HG02884 (cell line): ENCODE data around the gene MFAP3L.

Experiments
- ATAC-seq: cut with Tn5 transposase; IDR thresholded peaks from one replicate; pipeline ENCODE4 v1.9.1; 2021; ENCODE audit warnings: mild to moderate bottlenecking, moderate library complexity; ENCODE audit not compliant: unreplicated experiment

Gene MFAP3L

GRCh38 chr4:169993531-169993930, 32.7 kb downstream of the MFAP3L start:
- no peak for ATAC-seq

GRCh38 chr4:169988252-169988651, 37.9 kb downstream of the MFAP3L start:
- no peak for ATAC-seq

DNA sequence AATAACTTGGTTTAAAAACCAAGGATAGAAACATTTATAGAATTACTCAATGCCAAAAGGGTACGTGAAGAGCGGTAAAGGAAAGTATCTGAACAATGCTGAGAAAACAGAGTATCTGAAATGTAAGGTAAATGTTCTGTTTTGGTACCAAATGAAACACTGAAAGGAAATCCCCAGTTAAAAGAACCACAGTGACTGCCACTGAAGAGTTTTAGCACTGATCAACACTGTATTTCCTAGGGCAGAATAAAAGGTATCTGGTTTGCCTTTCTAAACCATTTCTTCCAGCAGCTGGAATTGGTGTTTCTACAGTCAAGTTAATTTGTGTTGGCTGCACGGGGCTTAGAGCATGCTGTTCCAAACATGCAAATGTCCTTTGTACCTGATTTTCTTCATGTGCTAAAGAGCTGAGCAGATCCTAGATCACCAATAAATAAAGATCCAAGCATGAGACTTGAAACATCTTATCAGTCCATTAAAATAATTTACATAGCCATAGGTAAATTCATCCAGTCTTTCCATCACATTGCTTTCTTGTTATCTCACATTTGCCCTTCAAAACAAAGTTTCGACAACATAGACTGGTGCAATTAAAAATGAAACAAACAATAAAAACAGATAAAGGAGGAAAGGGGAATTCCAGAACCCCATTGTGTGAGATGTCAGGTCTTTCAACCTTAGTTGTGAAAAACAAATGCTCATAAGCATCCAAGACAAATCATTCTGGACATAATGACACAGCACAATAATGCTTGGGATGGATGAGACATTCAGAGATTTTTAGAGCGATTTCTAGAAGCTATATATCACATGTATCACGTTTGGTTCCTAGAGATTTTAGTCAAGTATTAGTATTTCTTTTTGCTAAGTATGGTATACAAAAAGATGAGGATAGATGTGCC, 38.6 kb downstream of the MFAP3L start:
- no peak for ATAC-seq

DNA sequence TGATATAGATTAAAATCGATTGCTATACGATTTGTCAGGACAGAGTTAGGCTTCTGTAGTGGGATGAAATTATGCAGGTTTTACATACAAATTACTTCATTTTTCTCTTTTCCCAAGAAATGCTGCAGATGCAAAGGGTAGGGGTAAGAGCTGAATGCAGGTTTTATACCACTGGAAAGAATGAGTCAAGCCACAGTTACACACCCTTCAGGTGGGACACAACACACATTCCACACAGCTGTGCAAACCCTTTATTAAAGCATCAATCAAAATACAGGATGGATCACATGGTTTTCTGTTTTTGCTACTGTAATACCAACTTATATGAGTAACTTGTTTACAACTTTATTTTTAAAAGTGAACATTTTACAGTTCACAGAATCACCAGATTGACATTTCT, 39.8 kb downstream of the MFAP3L start:
- no peak for ATAC-seq

DNA sequence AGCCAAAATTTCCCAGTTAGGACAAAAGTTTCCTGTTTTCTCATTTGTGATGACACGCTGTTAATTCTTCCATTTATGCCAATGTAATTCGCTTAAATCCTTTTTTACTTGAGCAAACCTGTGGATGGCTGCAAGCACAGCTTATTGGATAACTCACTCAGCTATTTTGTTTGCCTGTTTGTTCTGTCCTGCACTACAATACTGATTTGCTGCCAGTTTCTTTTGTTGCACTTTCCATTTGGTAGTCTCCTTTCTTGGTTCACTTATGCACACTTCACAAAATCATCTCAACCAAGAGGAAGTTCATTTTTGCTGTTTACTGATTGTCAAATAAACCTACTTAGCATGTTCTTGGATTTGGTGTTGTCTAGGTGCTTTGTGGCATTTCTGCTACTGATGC, 40.3 kb downstream of the MFAP3L start:
- no peak for ATAC-seq

- no peak for ATAC-seq
These were observed 41.5 kb downstream of the MFAP3L start for GRCh38 chr4:169984745-169985144.

GRCh38 chr4:169984173-169984572, 42.0 kb downstream of the MFAP3L start:
- no peak for ATAC-seq

DNA sequence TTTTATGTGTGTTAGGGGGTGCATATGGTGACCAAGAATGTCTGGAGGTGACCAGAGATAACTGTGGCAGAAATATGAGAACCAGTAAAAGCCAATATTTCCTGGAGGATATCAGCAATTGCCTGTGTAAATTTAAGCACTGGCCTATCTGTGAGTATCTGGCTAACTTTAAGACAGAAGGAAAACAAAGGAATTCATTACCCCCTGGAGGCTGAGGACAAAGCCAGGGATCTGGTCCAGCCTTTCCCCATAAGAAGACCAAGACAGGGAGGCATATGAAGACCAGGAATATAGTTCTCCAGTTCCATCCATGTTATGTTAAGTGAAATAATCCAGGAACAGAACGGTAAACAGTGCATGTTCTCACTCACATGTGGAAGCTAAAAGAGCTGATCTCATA, 49.2 kb downstream of the MFAP3L start:
- no peak for ATAC-seq

DNA sequence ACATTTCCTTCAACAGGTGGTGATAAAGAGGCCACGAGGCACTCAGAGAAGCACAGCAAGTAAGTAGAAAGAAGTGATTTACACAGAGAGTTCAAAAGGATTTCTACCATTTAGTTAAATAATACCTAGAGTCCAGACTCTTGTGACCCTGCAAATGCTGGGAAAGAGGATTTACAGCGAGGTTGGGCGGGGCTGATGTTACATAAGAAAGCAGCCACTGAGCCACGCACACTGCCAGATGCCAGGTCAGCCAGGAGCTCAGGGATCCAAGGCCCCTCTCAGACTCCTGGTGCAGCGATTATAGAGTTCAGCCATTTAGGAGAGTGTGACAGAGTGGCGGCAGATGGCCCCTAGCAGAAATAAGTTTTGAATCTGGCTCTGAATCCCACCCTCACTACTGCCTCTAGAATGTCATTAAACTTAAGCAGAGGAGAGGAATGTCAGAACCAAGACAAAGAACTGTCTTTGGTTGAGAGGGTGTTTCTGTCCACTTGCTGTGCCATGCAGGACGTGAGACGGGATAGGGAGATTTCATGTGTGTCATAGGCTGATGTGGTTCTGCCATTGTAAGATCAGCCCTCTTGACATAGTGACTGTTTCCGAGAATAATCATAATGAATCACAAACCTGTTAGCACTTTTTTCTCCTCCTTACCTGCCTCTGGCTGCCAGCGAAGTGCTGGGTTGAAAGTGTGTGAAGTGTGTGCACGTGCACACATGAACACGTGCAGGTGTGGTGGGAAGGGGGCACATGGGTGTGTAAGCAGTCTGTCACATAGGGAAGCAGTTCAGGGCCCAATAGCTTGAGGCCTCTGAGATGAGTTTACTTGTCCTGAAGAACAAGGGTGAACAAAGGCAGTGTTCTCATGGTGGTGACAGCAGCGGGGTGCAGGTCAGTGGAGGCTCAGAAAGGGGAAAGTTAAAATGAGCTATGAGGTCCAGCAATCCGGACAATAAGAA, 50.1 kb downstream of the MFAP3L start:
- ATAC-seq = no peak

DNA sequence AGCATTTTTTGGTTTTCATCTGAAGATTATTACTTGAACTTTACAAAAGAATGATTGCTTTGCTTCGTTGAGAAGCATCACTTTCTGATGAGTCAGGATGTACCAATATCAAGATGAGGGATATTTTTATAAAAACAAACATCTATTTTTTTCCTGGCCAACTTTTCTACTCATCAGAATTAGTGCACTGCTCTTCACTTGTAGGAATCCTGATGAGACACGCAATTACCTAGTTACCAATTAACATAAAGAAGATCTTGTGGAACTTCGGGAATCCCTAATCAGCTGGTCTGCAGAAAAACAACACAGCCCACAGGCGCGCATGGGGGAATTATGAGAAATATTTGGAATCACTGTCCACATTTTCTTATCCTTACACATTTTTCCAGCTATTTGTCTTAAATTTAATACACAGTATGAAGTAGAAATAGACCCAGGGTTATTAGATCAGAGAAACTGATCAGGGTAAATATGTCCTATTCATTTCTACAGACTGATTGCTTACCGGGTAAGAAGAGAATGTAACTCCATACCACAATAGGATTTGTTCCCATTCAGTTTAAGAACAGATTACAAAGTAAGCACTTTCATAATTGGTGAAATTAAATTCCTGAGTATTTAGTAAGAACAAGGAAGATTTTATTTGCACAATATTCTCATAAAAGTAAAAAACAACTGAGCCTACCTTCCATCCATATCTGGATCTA, 50.9 kb downstream of the MFAP3L start:
- ATAC-seq = no peak

DNA sequence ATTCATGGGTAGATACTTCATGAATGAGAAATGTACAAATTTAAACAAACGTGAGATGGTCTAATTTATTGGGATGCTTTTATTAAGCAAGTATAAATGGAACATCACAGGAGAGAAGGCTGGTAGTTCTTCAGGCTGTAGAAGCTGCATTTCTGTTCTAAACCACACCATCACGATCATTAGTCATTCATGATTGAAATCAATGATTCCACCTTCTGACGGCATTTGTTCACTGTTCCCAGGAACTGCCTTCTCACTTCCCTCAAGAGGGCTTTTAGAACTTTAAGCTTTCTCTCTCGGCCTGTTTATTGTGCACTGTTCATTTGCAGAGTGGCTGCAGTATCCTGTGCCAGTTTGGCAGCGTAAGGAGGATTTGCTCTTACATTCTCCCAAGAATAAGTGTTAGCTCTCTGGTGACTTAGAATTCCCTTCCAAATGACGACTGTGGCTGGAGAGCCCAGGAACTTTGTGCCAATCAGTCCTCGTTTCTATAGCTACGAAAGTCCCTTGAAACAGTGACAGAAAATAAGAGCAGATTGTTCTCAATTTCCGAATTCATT, 54.7 kb downstream of the MFAP3L start:
- ATAC-seq = no peak

- ATAC-seq = no peak
These were observed 57.2 kb downstream of the MFAP3L start for GRCh38 chr4:169968999-169969398.

- no peak for ATAC-seq
These were observed 62.2 kb downstream of the MFAP3L start for GRCh38 chr4:169963998-169964397.

DNA sequence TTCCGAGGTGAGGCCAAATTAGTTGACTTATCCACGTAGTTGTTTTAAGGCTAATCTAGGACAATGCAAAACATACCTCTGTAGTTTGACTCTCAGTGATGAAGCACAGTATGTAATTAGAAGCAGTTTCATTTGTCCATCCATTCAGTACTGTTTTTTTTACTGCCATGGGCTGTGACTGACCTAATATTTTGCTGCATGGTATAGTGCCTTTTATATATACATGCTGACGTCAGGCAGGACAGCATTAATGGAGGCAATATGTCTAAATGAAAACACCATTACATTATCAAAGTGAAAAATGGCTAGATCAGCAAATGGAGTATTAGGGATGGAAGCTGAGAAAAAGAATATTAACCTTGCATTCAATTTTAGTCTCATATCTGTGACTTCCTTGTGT, 66.9 kb downstream of the MFAP3L start:
- ATAC-seq = no peak

GRCh38 chr4:169958629-169959028, 67.6 kb downstream of the MFAP3L start:
- ATAC-seq = no peak

DNA sequence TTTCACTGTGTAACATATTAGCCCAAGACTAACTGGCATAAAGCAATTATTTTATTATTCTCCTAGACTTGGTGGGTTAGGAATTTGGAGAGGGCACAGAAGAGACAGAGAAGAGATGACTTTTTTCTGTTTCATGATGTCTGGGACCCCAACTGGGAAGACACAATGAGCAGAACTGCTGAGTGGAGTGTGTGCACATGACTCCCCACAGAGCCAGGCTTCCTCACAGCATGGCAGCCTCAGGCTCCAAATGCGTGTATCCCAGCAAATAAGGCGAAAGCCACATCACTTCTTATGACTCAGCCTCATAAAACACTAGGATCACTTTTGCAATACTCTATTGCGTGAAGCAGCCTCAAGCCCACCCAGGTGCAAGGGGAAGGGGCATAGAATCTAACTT, 68.4 kb downstream of the MFAP3L start:
- no peak for ATAC-seq

DNA sequence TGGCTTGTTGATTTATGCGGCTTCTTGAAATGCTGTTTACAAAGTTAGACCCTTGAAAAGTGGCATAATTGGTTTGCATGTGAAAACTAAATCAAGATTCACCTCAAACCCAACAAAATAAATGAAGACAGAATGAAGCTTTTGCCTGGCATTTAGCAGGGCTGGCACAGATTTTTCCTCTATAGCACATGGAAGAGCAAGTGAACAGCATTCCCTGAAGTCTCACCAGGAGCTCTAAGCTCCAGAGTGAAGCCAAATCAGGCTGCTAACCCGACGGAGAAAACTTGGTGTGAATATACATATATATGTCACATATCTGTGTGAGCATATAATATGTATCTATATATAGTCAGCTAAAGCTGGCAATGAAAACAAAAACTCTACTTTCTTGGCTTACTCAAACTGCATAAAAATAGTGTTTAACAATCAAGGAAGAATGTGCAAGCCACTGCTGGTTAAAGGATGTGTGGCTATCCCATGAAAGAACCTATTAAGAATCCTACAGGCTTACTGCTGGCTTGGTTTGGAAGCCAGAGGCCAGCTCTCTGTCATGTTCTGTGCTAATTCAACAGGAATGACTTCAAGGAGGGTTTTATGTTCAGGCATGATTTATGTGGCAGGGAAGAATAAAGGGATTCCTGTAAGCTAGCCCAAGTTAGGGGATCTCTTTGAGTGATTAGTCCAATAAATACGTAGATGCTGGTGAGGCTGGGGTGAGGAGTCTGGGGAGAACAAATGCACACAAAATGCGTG, 69.9 kb downstream of the MFAP3L start:
- no peak for ATAC-seq

- no peak for ATAC-seq
These were observed 70.7 kb downstream of the MFAP3L start for GRCh38 chr4:169955521-169955920.

DNA sequence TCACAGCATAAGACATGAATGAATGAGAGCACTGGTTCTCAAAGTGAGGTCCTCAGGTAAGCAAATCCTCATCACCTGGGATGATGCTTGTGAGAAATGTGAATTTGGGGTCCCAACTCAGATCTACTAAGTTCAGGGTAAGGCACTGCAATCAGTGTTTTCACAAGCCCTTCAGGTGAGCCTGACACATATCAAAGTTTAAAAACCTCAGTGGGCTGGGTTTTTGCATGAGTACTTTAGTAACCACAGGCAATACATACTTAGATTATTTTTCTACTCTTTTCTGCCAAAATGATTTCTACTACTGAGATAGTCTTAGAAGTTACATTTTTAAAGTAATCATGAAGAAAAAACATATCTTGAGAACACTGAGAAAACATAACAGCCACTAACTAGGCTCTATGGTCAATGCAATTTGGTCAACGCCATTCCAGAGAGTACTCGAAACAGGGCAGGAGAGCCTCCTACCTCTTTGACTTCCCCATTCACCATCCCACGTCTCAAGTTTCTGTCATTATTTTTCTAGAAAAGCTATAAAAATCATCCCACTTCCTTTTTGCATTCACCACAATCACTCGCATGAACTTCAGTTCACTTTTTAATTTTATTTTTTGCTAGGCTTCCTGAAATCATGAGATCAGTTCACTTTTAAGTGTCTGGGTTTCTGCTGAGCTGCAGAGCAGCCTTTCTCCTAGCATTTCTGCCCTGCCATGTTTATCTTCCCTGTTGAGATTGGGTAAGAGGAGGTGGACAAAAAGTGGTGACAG, 73.8 kb downstream of the MFAP3L start:
- ATAC-seq = peak; percentile 78
